HCT116 (cell line): ENCODE results near the gene SLC35F1.

Experiments used
- CEBPB ChIP-seq: IDR thresholded peaks from 2 replicates; pipeline ENCODE4 v1.6.1; 2012; ENCODE audit warnings: low read depth
- CTCF ChIP-seq, 3 experiments: fragments of 200-600 bp in 1 of 3; sonication (generic) in 1 of 3; IDR thresholded peaks in 2 of 3; conservative IDR thresholded peaks in 1 of 3; 2 replicates each; pipeline ENCODE4 v1.5.1; 2012 to 2017; ENCODE audit warnings: low read depth in 2 of 3, low read length in 2 of 3, antibody characterized with exemption in 1 of 3, borderline replicate concordance in 1 of 3, control low read depth in 1 of 3, mild to moderate bottlenecking in 1 of 3, mixed read lengths in 1 of 3, mixed run types in 1 of 3, moderate library complexity in 1 of 3; ENCODE audit not compliant: insufficient read depth in 1 of 3
- EZH2 ChIP-seq: fragments of 200-600 bp; sonication (generic); IDR thresholded peaks from 2 replicates; pipeline ENCODE4 v1.6.1; 2017; ENCODE audit warnings: antibody characterized with exemption, mixed run types
- JUND ChIP-seq: IDR thresholded peaks from 2 replicates; pipeline ENCODE4 v1.6.1; 2012
- MAX ChIP-seq: IDR thresholded peaks from 2 replicates; pipeline ENCODE4 v1.6.1; 2012
- POLR2A ChIP-seq: IDR thresholded peaks from 2 replicates; pipeline ENCODE4 v1.7.0; 2011; ENCODE audit warnings: borderline replicate concordance; ENCODE audit not compliant: insufficient read depth, insufficient read length; ENCODE audit errors: extremely low read depth
- POLR2AphosphoS5 ChIP-seq: IDR thresholded peaks from 2 replicates; pipeline ENCODE4 v1.6.1; 2011; ENCODE audit warnings: mild to moderate bottlenecking, low read depth, low read length, moderate library complexity
- SIN3A ChIP-seq: IDR thresholded peaks from 2 replicates; pipeline ENCODE4 v1.6.1; 2012; ENCODE audit warnings: low read depth
- SP1 ChIP-seq: IDR thresholded peaks from 2 replicates; pipeline ENCODE4 v1.6.1; 2012; ENCODE audit warnings: low read depth
- TCF7L2 ChIP-seq: IDR thresholded peaks from 2 replicates; pipeline ENCODE4 v1.7.0; 2011; ENCODE audit warnings: borderline replicate concordance, inconsistent platforms; ENCODE audit not compliant: insufficient read depth, insufficient read length; ENCODE audit errors: extremely low read depth
- YY1 ChIP-seq: IDR thresholded peaks from 2 replicates; pipeline ENCODE4 v1.6.1; 2011; ENCODE audit warnings: low read length, low read depth, moderate library complexity, mild to moderate bottlenecking; ENCODE audit not compliant: insufficient replicate concordance; ENCODE audit errors: extremely low read depth
- ZFX ChIP-seq: fragments of 450-650 bp; IDR thresholded peaks from 2 replicates; pipeline ENCODE4 v1.6.1; 2017
- ZNF274 ChIP-seq: fragments of 200-500 bp; sonication (Bioruptor generic); IDR thresholded peaks from 2 replicates; pipeline ENCODE4 v1.6.1; 2014; ENCODE audit warnings: mild to moderate bottlenecking, low read depth, low read length, inconsistent platforms

GRCh38 chr6:118285791-118286190 lies 378.7 kb downstream of the SLC35F1 start:
- TF ChIP-seq SP1 (no peak), POLR2A (no peak), CEBPB (no peak), CTCF (IDR thresholded peaks at IDR 0.05 in 2 of 3, conservative IDR thresholded peaks at IDR 0.05 in 1 of 3; ENCODE audit: borderline replicate concordance in 1 of 3, insufficient read depth in 1 of 3, low read depth in 2 of 3, low read length in 2 of 3) (no peak), POLR2AphosphoS5 (no peak), SIN3A (no peak), EZH2 (no peak), ZNF274 (no peak), JUND (no peak), MAX (no peak), YY1 (no peak), TCF7L2 (no peak), ZFX (no peak)
